Measurements from ENCODE around the gene MYO3A.

DNA sequence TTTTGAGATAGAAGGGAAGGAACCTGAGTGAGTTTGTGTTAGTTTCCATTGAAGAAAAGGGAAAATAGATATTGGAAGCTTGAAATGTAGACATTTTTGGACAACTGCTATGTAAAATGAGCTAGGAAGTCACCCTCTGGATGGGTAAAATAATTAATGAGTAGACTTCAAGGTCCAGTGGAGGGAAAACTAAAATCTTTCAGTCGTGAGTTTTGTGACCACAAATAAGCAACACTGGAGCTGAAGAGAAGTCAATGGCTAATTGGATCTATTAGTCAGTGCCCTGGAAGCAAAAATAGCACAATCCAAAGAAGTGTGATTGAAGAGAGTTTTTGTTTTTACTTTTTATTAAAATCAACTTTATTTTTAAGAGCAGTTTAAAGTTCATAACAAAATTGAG, 123.4 kb downstream of the MYO3A start:
- TF ChIP-seq, protein P1, sequence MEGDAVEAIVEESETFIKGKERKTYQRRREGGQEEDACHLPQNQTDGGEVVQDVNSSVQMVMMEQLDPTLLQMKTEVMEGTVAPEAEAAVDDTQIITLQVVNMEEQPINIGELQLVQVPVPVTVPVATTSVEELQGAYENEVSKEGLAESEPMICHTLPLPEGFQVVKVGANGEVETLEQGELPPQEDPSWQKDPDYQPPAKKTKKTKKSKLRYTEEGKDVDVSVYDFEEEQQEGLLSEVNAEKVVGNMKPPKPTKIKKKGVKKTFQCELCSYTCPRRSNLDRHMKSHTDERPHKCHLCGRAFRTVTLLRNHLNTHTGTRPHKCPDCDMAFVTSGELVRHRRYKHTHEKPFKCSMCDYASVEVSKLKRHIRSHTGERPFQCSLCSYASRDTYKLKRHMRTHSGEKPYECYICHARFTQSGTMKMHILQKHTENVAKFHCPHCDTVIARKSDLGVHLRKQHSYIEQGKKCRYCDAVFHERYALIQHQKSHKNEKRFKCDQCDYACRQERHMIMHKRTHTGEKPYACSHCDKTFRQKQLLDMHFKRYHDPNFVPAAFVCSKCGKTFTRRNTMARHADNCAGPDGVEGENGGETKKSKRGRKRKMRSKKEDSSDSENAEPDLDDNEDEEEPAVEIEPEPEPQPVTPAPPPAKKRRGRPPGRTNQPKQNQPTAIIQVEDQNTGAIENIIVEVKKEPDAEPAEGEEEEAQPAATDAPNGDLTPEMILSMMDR (IDR thresholded peaks at IDR 0.05; ENCODE audit: low read depth, low read length, poor library complexity, severe bottlenecking), result no peak
- TF ChIP-seq EZH2phosphoT487 (IDR thresholded peaks at IDR 0.05; ENCODE audit: borderline replicate concordance, low read length), result no peak
